Left ventricle myocardium inferior (tissue), 1 donor: ENCODE results near the gene MYO16. TPM values are rescaled to one million over a fixed set of nuclear protein-coding genes. Genes with fewer than 3 reads are reported as not detected.

ENCODE experiments used
- DNase-seq: peaks from one replicate; pipeline ENCODE4 v3.0.0-alpha.2; 2020
- H3K27ac ChIP-seq: fragments of 200-600 bp; replicated peaks from 2 replicates; pipeline ENCODE4 v1.8.0; 2021
- H3K27me3 ChIP-seq: fragments of 200-600 bp; 2 replicates; pipeline ENCODE4 v1.8.0; 2021; ENCODE audit warnings: low read depth
- H3K36me3 ChIP-seq: fragments of 200-600 bp; 2 replicates; pipeline ENCODE4 v1.8.0; 2021
- H3K4me1 ChIP-seq: fragments of 200-600 bp; 2 replicates; pipeline ENCODE4 v1.8.0; 2021
- H3K4me3 ChIP-seq: fragments of 200-600 bp; 2 replicates; pipeline ENCODE4 v1.8.0; 2021; ENCODE audit warnings: mild to moderate bottlenecking, moderate library complexity
- H3K9me3 ChIP-seq: fragments of 200-600 bp; replicated peaks from 2 replicates; pipeline ENCODE4 v1.8.0; 2021
- intact Hi-C: fragments of 100-400 bp; cut with micrococcal nuclease; formaldehyde crosslinking; loops from one replicate; pipeline ENCODE4 v1.11.0; 2022
- long read RNA-seq: library from polyadenylated mRNA; unstranded; transcript quantifications from one replicate; pipeline ENCODE4 v2.0.0, GENCODE V29; 2021
- total RNA-seq: library from RNA; stranded (reverse); fragmentation: NEBNext Ultra II Directional; extraction: Animal tissue kit (Norgen Biotek cat#: 25700); gene quantifications from one replicate; pipeline ENCODE4 v1.2.1, GENCODE V29; 2021
- TF ChIP-seq, protein P1 (sequence below): fragments of 200-600 bp; IDR thresholded peaks from 2 replicates; pipeline ENCODE4 v1.8.0; 2021; ENCODE audit warnings: antibody characterized with exemption, mild to moderate bottlenecking, borderline replicate concordance
- donor health status: DM: no; HTN: yes; CAD: no; lungs with severe emphysema.

Gene MYO16
- total RNA-seq, result 1.7 TPM
- long read RNA-seq, partial matches to known transcripts, result 9 of 13 reads
- long read RNA-seq, other reads (novel, unspliced or antisense), result 4 of 13 reads

DNA sequence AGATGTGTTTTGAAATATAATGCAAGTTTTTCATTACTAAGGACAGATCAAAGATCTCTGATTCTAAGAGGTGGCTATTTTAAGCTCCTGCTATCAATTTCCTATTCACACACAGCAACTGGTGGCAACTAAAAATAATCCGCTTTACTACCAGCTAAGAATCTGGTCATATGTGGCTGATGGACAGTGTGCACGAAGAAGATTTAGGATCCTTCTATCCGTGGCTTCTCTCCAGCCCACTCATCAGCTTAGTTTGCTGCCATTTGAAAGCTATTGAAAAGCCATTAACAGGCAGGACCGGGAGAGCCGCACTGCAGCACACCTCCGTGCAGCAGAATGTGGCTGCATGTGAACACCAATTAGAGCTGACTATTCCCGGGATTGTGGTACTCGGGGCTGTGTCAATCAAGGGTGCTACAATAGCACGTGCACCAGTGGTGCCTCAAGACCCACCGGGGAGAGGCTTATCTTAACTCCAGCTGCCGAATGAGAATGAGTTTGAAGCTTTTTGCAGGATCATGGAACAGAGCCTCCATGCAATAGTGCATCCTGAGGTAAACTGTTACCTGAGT, at the start of gene MYO16:
MYO16 (plus strand) TSS at position 431 of the 572 bp plus-strand sequence. CDS start 234 bp downstream, outside the sequence.
- TF ChIP-seq, protein P1, sequence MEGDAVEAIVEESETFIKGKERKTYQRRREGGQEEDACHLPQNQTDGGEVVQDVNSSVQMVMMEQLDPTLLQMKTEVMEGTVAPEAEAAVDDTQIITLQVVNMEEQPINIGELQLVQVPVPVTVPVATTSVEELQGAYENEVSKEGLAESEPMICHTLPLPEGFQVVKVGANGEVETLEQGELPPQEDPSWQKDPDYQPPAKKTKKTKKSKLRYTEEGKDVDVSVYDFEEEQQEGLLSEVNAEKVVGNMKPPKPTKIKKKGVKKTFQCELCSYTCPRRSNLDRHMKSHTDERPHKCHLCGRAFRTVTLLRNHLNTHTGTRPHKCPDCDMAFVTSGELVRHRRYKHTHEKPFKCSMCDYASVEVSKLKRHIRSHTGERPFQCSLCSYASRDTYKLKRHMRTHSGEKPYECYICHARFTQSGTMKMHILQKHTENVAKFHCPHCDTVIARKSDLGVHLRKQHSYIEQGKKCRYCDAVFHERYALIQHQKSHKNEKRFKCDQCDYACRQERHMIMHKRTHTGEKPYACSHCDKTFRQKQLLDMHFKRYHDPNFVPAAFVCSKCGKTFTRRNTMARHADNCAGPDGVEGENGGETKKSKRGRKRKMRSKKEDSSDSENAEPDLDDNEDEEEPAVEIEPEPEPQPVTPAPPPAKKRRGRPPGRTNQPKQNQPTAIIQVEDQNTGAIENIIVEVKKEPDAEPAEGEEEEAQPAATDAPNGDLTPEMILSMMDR, result no peak
- Histone ChIP-seq H3K27ac (no peak within 1 kb of the TSS), H3K27me3 (no peaks in the 10 kb centered on the region), H3K9me3 (peaks cover 13% of the 10 kb centered on the region), H3K36me3 (no peaks in the 10 kb centered on the region), H3K4me3 (peak within 1 kb of the TSS; percentile 46), H3K4me1 (peaks cover 10% of the 10 kb centered on the region)
- intact Hi-C loops, result no loop called here
- DNase-seq, result no peak

DNA sequence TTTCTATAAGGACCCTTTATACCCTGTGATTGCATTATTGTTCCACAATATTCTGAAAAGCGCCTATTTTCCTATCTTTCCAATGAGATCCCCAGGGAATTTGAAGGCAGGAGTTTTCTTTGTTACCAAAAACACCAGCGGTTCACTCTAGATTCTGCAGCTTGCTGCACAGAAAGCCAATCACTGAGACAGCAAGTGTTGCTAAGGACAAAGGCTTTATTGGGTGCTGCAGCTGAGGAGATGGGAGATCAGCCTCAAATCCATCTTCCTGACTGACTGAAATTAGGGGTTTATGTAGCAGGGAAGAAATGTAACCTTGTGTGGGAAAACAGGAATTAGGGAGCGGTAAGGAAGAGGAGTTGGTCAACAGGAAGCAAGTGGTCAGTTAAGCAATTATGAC, 42.6 kb upstream of the MYO16 start:
- TF ChIP-seq, protein P1, result no peak
- intact Hi-C loops, result no loop called here
- peaks cover 11% of the 10 kb centered on the region for H3K9me3 ChIP-seq
- H3K27ac ChIP-seq, result no peak overlapping the region
- no peak for DNase-seq
- H3K27me3 ChIP-seq, result peaks cover 8% of the 10 kb centered on the region
- no peak overlapping the region for H3K4me3 ChIP-seq
- no peaks in the 10 kb centered on the region for H3K36me3 ChIP-seq
- H3K4me1 ChIP-seq, result no peaks in the 10 kb centered on the region

DNA sequence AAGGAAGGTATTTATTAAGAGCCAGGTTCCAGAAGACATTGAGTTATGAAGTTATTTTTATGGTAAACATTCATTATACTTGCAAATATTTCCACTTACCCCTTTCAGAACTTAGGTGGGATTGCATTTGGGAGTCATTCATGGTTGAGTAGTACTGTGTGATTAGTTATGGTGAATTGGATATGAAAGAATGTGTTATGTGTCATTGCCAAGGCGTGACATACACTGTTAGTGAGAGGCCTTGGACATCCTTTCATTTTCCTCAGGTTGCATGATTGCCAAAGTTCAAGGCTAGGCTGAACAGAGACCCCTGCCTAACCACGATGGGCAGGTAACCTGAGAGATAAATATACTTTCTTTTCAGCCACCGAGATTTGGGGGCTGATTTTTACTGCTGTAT, 40.9 kb upstream of the MYO16 start:
- H3K36me3 ChIP-seq, result no peaks in the 10 kb centered on the region
- TF ChIP-seq, protein P1, result no peak
- peaks cover 11% of the 10 kb centered on the region for H3K9me3 ChIP-seq
- no peak overlapping the region for H3K27ac ChIP-seq
- DNase-seq, result no peak
- no peak overlapping the region for H3K4me3 ChIP-seq
- peaks cover 17% of the 10 kb centered on the region for H3K27me3 ChIP-seq
- intact Hi-C loops, result no loop called here
- H3K4me1 ChIP-seq, result no peaks in the 10 kb centered on the region

DNA sequence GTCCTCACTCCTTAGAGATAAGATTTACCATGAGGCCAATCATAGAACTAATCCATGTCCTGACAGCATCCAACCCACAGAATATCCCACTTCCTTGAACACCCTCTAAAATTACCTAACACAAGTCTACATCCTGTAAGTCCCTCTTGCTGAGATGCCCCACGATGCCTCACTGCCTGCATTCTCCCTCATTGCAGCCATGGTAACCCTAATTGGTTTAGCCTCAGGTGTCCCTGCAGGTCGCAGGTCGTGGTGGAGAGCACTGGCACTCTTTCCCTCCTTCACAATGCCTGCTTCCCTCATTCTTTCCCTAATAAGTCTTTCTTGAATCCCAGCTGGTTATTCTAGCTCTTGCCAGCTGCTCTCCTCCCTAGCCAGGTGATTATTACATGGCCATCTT, 35.3 kb upstream of the MYO16 start:
- Histone ChIP-seq H3K9me3 (no peaks in the 10 kb centered on the region), H3K4me3 (no peak overlapping the region), H3K27ac (no peak overlapping the region), H3K36me3 (no peaks in the 10 kb centered on the region), H3K27me3 (peaks cover 19% of the 10 kb centered on the region), H3K4me1 (no peaks in the 10 kb centered on the region)
- intact Hi-C loops, result no loop called here
- DNase-seq, result no peak
- TF ChIP-seq, protein P1, result no peak

DNA sequence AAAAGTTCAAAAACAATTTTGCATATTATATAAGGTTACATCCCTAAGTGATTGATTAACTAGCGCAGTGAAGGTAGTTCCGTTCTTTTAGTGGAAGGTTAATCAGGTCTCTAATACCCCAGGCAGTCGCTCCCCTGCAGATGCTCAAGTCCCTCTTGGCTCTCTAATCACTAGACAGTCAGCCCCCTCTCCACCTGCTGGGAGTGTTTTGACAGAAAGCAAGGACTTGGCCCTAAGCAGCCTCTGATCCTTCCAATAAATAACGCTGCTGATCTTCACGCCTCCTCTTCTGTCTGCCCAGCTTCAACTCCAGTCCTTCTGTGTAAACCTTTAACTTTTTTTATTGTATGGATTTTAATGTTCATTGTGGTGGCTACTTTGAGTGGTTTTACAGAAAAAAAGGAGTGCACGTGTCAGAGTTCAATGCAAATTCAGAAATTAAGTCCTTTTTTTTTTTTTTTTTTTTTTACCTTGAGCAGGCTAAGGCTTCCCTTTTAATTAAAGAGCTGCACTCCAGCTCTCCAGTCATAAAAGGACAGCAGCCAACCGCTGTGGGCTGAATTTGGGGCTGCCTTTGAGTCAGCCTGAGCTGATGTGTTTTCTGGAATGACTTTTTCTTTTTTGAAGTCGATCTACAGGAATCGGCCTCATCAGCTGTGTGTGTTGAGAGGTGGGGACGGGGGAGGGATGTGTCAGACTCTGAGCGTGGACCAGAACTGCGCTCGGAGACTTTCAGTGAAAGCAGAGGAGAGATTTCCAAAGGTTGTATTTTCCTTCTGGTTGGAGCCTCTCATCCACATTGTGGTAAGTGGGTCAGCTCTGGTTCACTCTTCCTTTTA, 33.8 kb upstream of the MYO16 start:
- no peaks in the 10 kb centered on the region for H3K9me3 ChIP-seq
- H3K36me3 ChIP-seq, result no peaks in the 10 kb centered on the region
- H3K27ac ChIP-seq, result no peak overlapping the region
- TF ChIP-seq, protein P1, result no peak
- H3K4me3 ChIP-seq, result no peak overlapping the region
- H3K4me1 ChIP-seq, result no peaks in the 10 kb centered on the region
- no peak for DNase-seq
- intact Hi-C loops, result no loop called here
- H3K27me3 ChIP-seq, result peaks cover 19% of the 10 kb centered on the region
